ENCODE data around the gene RBMS3.

Gene RBMS3

DNA sequence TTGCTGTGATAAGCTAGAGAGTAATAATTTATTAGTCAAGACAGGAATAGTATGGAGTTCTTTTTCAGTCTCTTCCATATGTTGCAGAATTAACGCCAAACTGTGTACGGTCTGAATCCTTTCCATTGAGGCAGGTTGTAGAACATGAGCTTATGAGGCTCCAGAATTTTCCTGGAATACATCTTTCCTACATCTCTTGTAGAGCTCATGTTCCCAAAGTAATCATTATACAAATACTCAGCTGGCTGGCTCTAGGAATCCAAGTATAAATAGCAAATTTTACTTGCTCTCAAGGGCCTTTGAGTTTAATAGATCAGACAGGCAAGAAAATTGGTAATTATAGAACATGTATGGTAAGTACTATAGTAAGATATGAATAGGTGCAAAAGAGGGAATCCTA is 419.4 kb downstream of the RBMS3 start:
- no peaks in the 10 kb centered on the region for H3K36me3 ChIP-seq (ENCODE audit: control insufficient read depth, insufficient read depth, low read length)
- H3K4me3 ChIP-seq (ENCODE audit: low read depth, low read length): no peak overlapping the region
- no peak overlapping the region for H3K9ac ChIP-seq (ENCODE audit: low read length)
- peaks cover 8% of the 10 kb centered on the region for H3K4me1 ChIP-seq (ENCODE audit: control insufficient read depth, insufficient read depth, low read length)
- no peak overlapping the region for H3K27ac ChIP-seq (ENCODE audit: low read depth, low read length)
- H3K27me3 ChIP-seq (ENCODE audit: control insufficient read depth, insufficient read depth, low read length): no peaks in the 10 kb centered on the region
- H3K9me3 ChIP-seq (ENCODE audit: control insufficient read depth, insufficient read depth, low read depth, low read length): peaks cover 10% of the 10 kb centered on the region

DNA sequence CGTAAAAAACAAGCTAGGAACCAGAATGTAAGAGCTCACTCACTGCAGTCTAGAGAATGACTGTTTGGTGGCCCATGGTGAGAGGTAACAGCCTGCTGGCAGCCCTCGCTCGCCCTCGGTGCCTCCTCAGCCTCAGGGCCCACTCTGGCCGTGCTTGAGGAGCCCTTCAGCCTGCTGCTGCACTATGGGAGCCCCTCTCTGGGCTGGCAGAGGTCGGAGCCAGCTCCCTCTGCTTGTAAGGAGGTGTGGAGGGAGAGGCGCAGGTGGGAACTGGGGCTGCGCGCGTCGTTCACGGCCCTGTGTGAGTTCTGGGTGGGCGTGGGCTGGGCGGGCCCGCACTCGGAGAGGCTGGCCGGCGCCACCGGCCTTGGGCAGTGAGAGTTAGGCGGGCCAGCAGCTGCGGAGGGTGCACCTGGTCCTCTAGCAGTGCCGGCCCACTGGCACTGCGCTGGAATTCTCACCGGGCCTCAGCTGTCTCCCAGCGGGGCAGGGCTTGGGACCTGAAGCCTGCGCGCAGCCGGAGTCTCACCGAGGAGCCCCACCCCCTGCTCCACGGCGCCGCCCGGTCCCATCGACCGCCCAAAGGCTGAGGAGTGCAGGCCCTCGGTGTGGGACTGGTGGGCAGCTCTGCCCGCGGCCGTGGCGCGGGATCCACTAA is 420.6 kb downstream of the RBMS3 start:
- no peak overlapping the region for H3K9ac ChIP-seq (ENCODE audit: low read length)
- H3K4me1 ChIP-seq (ENCODE audit: control insufficient read depth, insufficient read depth, low read length): peaks cover 7% of the 10 kb centered on the region
- H3K4me3 ChIP-seq (ENCODE audit: low read depth, low read length): no peak overlapping the region
- H3K27me3 ChIP-seq (ENCODE audit: control insufficient read depth, insufficient read depth, low read length): no peaks in the 10 kb centered on the region
- H3K27ac ChIP-seq (ENCODE audit: low read depth, low read length): no peak overlapping the region
- H3K36me3 ChIP-seq (ENCODE audit: control insufficient read depth, insufficient read depth, low read length): no peaks in the 10 kb centered on the region
- H3K9me3 ChIP-seq (ENCODE audit: control insufficient read depth, insufficient read depth, low read depth, low read length): peaks cover 10% of the 10 kb centered on the region

DNA sequence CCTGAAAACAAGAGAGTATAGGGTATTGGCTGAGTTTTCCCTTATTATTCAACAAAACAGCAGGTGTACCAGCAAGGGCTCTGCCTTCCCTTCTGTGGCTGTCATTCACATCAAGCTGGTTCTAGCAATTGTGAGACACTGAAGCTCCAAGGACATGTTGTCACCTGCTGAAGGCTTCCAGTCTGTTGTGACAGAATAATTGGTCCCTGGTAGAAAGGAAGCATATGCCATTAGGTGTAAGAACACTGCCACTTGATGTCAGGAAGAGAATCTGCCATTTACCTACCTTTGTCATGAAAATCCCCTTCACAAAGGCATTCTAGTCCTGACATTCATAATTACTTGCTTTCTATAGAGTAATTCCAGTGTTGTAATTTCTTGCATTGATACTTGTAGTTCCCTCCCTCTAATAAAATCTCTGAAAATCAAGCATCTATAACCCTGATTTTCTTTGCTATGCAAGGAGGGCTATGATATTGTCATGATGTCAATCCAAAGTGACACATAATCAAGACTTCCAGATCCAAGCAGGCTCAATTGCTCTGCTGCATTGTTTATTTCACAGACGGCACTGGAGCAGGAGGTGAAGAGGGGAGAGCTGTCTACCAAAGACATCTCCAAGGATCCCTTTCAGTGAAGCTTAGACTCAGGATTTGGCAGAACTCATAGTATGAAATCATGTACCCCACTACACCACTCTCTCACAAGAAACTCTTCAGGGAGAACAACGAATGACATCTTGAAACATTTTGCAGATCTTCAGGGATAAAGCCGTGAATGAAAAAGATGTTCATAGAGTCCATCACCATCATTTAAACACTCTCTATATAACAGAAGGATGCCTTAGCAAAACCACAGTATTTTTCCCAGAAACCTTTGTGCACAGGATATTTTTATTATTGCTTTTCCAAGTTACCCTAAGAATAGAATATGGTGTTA is 425.3 kb downstream of the RBMS3 start:
- Histone ChIP-seq H3K9me3 (ENCODE audit: control insufficient read depth, insufficient read depth, low read depth, low read length) (peaks cover 7% of the 10 kb centered on the region), H3K27me3 (ENCODE audit: control insufficient read depth, insufficient read depth, low read length) (no peaks in the 10 kb centered on the region), H3K9ac (ENCODE audit: low read length) (no peak overlapping the region), H3K27ac (ENCODE audit: low read depth, low read length) (no peak overlapping the region), H3K36me3 (ENCODE audit: control insufficient read depth, insufficient read depth, low read length) (no peaks in the 10 kb centered on the region), H3K4me3 (ENCODE audit: low read depth, low read length) (no peak overlapping the region), H3K4me1 (ENCODE audit: control insufficient read depth, insufficient read depth, low read length) (peaks cover 7% of the 10 kb centered on the region)

DNA sequence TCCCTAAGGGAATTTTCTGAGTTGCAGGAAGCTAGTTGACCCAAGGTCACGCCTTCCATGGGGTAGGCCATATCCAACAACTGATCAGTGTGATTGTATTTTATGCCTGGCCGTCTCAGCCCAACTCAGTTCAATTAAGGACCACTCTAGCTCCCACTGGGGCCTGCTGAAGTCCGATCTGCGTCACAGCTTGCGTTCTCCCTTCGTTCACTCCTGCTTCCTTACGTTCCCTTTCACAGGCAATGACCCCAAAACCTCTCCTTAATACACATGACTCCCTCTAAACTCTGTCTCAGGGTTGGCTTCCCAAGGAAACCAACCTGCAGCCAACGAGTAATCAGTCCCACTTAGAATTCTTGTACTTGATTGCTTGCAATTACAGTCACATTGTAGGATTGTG is 428.0 kb downstream of the RBMS3 start:
- H3K27ac ChIP-seq (ENCODE audit: low read depth, low read length): no peak overlapping the region
- no peak overlapping the region for H3K4me3 ChIP-seq (ENCODE audit: low read depth, low read length)
- no peaks in the 10 kb centered on the region for H3K27me3 ChIP-seq (ENCODE audit: control insufficient read depth, insufficient read depth, low read length)
- no peak overlapping the region for H3K9ac ChIP-seq (ENCODE audit: low read length)
- H3K4me1 ChIP-seq (ENCODE audit: control insufficient read depth, insufficient read depth, low read length): peaks cover 7% of the 10 kb centered on the region
- H3K36me3 ChIP-seq (ENCODE audit: control insufficient read depth, insufficient read depth, low read length): no peaks in the 10 kb centered on the region
- H3K9me3 ChIP-seq (ENCODE audit: control insufficient read depth, insufficient read depth, low read depth, low read length): no peaks in the 10 kb centered on the region

DNA sequence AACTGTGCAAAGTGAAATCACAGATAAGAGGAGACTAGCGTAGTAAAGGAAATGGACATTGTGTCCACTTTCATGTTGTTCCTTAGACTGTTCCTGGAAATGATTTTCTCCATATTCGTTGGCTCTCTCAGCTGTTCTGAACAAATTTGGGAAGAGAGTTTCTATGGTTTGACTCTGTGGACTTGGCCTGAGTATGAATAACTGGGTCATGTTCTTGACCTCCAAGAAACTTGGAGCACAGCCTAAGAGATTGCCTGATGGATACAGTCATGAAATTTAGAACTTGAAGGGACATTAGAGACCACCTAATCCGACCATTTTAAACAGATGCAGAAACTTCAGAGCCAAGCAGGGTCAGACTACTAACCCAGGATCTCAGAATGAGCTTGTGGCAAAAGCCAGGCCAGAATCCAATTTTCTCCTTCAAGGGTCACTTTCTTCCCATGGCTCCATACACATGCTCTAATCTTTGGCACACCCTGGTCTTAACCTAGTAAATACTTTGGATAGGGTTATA is 430.4 kb downstream of the RBMS3 start:
- Histone ChIP-seq H3K9me3 (ENCODE audit: control insufficient read depth, insufficient read depth, low read depth, low read length) (no peaks in the 10 kb centered on the region), H3K27ac (ENCODE audit: low read depth, low read length) (no peak overlapping the region), H3K4me3 (ENCODE audit: low read depth, low read length) (no peak overlapping the region), H3K4me1 (ENCODE audit: control insufficient read depth, insufficient read depth, low read length) (no peaks in the 10 kb centered on the region), H3K36me3 (ENCODE audit: control insufficient read depth, insufficient read depth, low read length) (no peaks in the 10 kb centered on the region), H3K9ac (ENCODE audit: low read length) (no peak overlapping the region), H3K27me3 (ENCODE audit: control insufficient read depth, insufficient read depth, low read length) (no peaks in the 10 kb centered on the region)

DNA sequence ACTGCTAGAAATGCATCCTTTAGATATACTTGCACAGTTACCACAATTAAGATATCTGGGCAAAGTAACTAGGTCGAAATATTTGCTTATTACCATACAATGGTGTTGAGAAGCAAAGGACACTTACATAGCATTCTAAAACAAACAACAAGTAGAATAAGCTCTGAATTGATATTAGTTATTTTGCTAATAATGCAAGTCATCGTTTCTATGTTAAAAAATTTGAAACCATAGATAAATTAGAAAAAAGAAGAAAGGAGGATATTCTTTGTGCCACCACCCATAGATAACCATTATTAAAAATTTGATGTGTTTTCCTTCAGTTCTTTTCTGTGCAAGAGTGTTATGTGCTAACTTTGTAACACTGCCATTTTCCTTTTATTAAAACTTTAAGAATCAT is 435.3 kb downstream of the RBMS3 start:
- H3K9me3 ChIP-seq (ENCODE audit: control insufficient read depth, insufficient read depth, low read depth, low read length): no peaks in the 10 kb centered on the region
- H3K27ac ChIP-seq (ENCODE audit: low read depth, low read length): no peak overlapping the region
- H3K4me3 ChIP-seq (ENCODE audit: low read depth, low read length): no peak overlapping the region
- no peaks in the 10 kb centered on the region for H3K4me1 ChIP-seq (ENCODE audit: control insufficient read depth, insufficient read depth, low read length)
- H3K27me3 ChIP-seq (ENCODE audit: control insufficient read depth, insufficient read depth, low read length): no peaks in the 10 kb centered on the region
- no peaks in the 10 kb centered on the region for H3K36me3 ChIP-seq (ENCODE audit: control insufficient read depth, insufficient read depth, low read length)
- H3K9ac ChIP-seq (ENCODE audit: low read length): no peak overlapping the region

DNA sequence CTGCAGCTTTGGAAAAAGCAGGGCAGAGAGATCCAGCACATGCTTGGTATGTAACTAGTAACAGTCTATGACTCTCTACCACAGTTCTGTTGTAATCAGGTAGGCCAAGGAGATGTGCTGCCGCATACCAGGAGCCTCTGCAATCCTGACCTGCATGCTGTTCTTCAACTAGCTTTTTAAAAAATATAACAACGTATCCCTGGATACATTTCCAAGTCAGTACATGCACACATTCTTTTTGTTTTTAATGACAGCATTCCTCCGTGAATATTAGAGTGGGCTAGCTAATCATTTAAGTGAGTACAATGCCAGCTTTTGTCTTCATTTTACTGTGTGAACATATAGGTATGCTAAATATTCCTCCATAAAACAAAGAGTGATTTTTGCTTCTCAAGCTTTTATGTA is 437.8 kb downstream of the RBMS3 start:
- Histone ChIP-seq H3K27ac (ENCODE audit: low read depth, low read length) (no peak overlapping the region), H3K9me3 (ENCODE audit: control insufficient read depth, insufficient read depth, low read depth, low read length) (no peaks in the 10 kb centered on the region), H3K4me1 (ENCODE audit: control insufficient read depth, insufficient read depth, low read length) (no peaks in the 10 kb centered on the region), H3K4me3 (ENCODE audit: low read depth, low read length) (no peak overlapping the region), H3K36me3 (ENCODE audit: control insufficient read depth, insufficient read depth, low read length) (no peaks in the 10 kb centered on the region), H3K9ac (ENCODE audit: low read length) (no peak overlapping the region), H3K27me3 (ENCODE audit: control insufficient read depth, insufficient read depth, low read length) (no peaks in the 10 kb centered on the region)

DNA sequence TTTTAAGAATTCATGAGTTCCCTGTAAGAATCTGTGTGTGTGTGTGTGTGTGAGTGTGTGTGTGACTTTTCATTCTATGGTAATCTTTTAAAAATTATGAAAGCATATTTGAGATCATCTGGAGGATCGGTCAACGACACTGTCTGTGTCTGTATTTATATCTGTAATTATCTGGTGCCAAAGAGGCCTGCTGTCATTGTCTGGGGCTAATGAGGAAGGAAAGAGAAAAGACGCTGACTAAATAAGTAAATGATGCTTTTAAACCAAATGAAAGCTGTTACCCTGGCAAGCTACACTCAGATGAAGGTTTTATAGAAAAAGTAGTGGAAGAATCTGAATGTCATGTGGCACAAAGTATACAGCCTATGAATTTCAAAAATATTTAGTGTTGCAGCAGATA is 439.8 kb downstream of the RBMS3 start:
- Histone ChIP-seq H3K9me3 (ENCODE audit: control insufficient read depth, insufficient read depth, low read depth, low read length) (no peaks in the 10 kb centered on the region), H3K27ac (ENCODE audit: low read depth, low read length) (no peak overlapping the region), H3K4me3 (ENCODE audit: low read depth, low read length) (no peak overlapping the region), H3K27me3 (ENCODE audit: control insufficient read depth, insufficient read depth, low read length) (no peaks in the 10 kb centered on the region), H3K36me3 (ENCODE audit: control insufficient read depth, insufficient read depth, low read length) (no peaks in the 10 kb centered on the region), H3K9ac (ENCODE audit: low read length) (no peak overlapping the region), H3K4me1 (ENCODE audit: control insufficient read depth, insufficient read depth, low read length) (no peaks in the 10 kb centered on the region)

DNA sequence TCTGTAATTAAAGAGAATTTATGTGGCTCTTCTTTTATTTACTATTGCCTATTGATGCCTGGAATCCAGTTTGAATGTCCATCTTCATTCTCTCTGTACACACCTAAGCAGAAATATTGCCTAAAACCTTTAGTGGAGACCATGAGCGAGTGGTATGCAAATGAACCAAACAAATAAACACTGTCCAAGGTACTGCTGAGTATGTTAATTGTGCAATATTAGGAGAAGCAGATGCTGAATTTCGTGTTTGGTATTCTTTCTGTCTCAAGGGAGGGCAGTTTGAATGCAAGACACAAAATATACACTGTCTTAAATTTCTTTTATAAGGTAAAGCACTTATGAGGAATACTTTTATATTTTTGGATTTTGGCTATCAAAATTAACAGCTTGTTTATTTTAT is 440.9 kb downstream of the RBMS3 start:
- no peaks in the 10 kb centered on the region for H3K4me1 ChIP-seq (ENCODE audit: control insufficient read depth, insufficient read depth, low read length)
- no peaks in the 10 kb centered on the region for H3K9me3 ChIP-seq (ENCODE audit: control insufficient read depth, insufficient read depth, low read depth, low read length)
- H3K27ac ChIP-seq (ENCODE audit: low read depth, low read length): no peak overlapping the region
- no peak overlapping the region for H3K4me3 ChIP-seq (ENCODE audit: low read depth, low read length)
- no peak overlapping the region for H3K9ac ChIP-seq (ENCODE audit: low read length)
- no peaks in the 10 kb centered on the region for H3K27me3 ChIP-seq (ENCODE audit: control insufficient read depth, insufficient read depth, low read length)
- H3K36me3 ChIP-seq (ENCODE audit: control insufficient read depth, insufficient read depth, low read length): no peaks in the 10 kb centered on the region

DNA sequence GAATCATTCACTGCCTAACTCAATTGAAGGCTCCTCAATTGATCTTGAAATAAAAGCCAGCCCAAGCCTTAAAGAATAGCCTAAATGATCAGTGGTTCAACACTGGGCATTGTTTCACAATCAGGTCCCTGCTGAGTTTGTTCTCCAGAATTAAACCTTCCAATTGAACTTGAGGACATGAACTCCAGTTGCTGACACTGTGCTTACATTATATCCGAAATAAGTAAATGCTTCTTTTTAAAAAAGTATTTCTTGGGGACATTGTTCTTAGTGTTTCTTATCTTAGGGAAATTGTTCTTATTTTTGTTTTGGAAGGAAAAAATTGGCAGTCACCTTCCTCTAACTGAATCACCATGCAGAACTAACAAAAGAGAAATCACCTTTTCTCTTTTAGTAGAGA is 450.2 kb downstream of the RBMS3 start:
- H3K27ac ChIP-seq (ENCODE audit: low read depth, low read length): no peak overlapping the region
- H3K4me1 ChIP-seq (ENCODE audit: control insufficient read depth, insufficient read depth, low read length): no peaks in the 10 kb centered on the region
- no peak overlapping the region for H3K9ac ChIP-seq (ENCODE audit: low read length)
- H3K9me3 ChIP-seq (ENCODE audit: control insufficient read depth, insufficient read depth, low read depth, low read length): no peaks in the 10 kb centered on the region
- no peaks in the 10 kb centered on the region for H3K36me3 ChIP-seq (ENCODE audit: control insufficient read depth, insufficient read depth, low read length)
- H3K4me3 ChIP-seq (ENCODE audit: low read depth, low read length): no peak overlapping the region
- H3K27me3 ChIP-seq (ENCODE audit: control insufficient read depth, insufficient read depth, low read length): no peaks in the 10 kb centered on the region

DNA sequence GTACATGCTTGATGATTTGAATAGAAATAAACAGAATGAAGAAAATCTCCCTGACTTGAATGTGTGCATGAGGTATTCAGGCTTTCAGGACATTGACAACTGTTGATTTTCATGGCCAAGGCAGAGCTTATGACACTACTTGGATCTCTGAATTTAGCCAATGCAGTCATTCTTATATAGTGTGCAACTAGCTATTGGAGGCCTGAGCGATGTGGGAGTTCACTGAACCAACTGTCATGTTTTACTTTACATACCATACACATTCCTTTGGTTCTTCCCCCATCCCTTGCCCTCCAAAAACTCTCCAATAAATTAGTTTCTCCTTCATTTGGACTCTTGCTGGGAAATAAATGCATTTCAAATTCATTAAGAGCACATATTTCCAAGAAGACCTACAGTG is 460.4 kb downstream of the RBMS3 start:
- Histone ChIP-seq H3K36me3 (ENCODE audit: control insufficient read depth, insufficient read depth, low read length) (no peaks in the 10 kb centered on the region), H3K4me3 (ENCODE audit: low read depth, low read length) (no peak overlapping the region), H3K9me3 (ENCODE audit: control insufficient read depth, insufficient read depth, low read depth, low read length) (no peaks in the 10 kb centered on the region), H3K27ac (ENCODE audit: low read depth, low read length) (no peak overlapping the region), H3K9ac (ENCODE audit: low read length) (no peak overlapping the region), H3K27me3 (ENCODE audit: control insufficient read depth, insufficient read depth, low read length) (no peaks in the 10 kb centered on the region), H3K4me1 (ENCODE audit: control insufficient read depth, insufficient read depth, low read length) (peaks cover 17% of the 10 kb centered on the region)
